NOMO-1 treated with dmso at 0.1 percent for 144 hours (cell line): ENCODE results near the gene YWHAE.

Source experiments
- DNase-seq: peaks from one replicate; lab custom pipeline; 2025; ENCODE audit not compliant: unreplicated experiment; lab: John Stamatoyannopoulos, UW

The YWHAE gene

DNA sequence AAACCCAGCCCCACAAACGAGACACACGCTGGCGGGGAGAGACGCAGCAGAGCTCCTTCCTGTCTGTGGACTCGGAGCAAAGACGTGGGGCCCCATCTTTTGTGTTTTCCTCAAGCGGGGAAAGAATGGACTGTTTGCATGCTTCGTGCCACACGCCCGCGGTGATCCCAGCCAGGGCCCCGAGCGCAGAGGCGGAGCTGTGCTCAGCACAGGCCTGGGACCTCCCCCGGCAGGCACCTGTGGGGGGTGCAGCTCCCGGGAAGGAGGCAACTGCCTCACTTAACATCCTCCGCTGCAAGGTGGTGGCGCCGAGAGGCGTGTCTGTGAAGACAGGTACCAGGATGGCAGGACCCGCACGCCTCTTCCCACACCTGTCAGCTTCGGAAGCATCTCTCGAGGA lies 101.4 kb downstream of the YWHAE start:
- no peak for DNase-seq
